ENCODE data around the gene DCK. TPM values are rescaled to one million over a fixed set of nuclear protein-coding genes. Genes with fewer than 3 reads are reported as not detected.

Gene DCK
- total RNA-seq, 1 experiment from 2014 or later: 12.9 TPM

- intact Hi-C loops (cut with micrococcal nuclease; ENCODE audit: unreplicated experiment): loop anchor here (5.0 kb wide), 1 partner anchor 404 kb away; no protein-coding TSS in a partner anchor
- Mint-ChIP-seq H3K9me3 (ENCODE audit: low read depth, unreplicated experiment) (peaks cover 3% of the 10 kb centered on the region), H3K4me1 (ENCODE audit: low read depth, unreplicated experiment) (peaks cover 10% of the 10 kb centered on the region), H3K36me3 (ENCODE audit: insufficient read depth, unreplicated experiment) (no peaks in the 10 kb centered on the region), H3K27me3 (ENCODE audit: unreplicated experiment) (no peaks in the 10 kb centered on the region), H3K27ac (ENCODE audit: unreplicated experiment) (no peak overlapping the region), H3K4me3 (ENCODE audit: low read depth, unreplicated experiment) (no peak overlapping the region)
- no peak for TF ChIP-seq CTCF (IDR thresholded peaks at IDR 0.05; ENCODE audit: unreplicated experiment)
- no peak for DNase-seq
- BruUV-seq (replicated peaks): no TSS peak
- CTCF ChIA-PET: no interaction called here
These were observed 12.9 kb downstream of the DCK start for GRCh38 chr4:71006203-71006907.

GRCh38 chr4:71008196-71008595 is 14.7 kb downstream of the DCK start:
- Mint-ChIP-seq H3K27me3 (ENCODE audit: unreplicated experiment) (no peaks in the 10 kb centered on the region), H3K36me3 (ENCODE audit: insufficient read depth, unreplicated experiment) (peaks cover 4% of the 10 kb centered on the region), H3K4me1 (ENCODE audit: low read depth, unreplicated experiment) (peaks cover 9% of the 10 kb centered on the region), H3K27ac (ENCODE audit: unreplicated experiment) (no peak overlapping the region), H3K9me3 (ENCODE audit: low read depth, unreplicated experiment) (peaks cover 2% of the 10 kb centered on the region), H3K4me3 (ENCODE audit: low read depth, unreplicated experiment) (no peak overlapping the region)
- no peak for TF ChIP-seq CTCF (IDR thresholded peaks at IDR 0.05; ENCODE audit: unreplicated experiment)
- DNase-seq: no peak
- intact Hi-C loops (cut with micrococcal nuclease; ENCODE audit: unreplicated experiment): loop anchor here (5.0 kb wide), 1 partner anchor 406 kb away; no protein-coding TSS in a partner anchor
- CTCF ChIA-PET: no interaction called here
- no TSS peak for BruUV-seq (replicated peaks)

- peaks cover 2% of the 10 kb centered on the region for H3K9me3 Mint-ChIP-seq (ENCODE audit: low read depth, unreplicated experiment)
- peaks cover 4% of the 10 kb centered on the region for H3K36me3 Mint-ChIP-seq (ENCODE audit: insufficient read depth, unreplicated experiment)
- H3K4me3 Mint-ChIP-seq (ENCODE audit: low read depth, unreplicated experiment): no peak overlapping the region
- no TSS peak for BruUV-seq (replicated peaks)
- no peaks in the 10 kb centered on the region for H3K27me3 Mint-ChIP-seq (ENCODE audit: unreplicated experiment)
- intact Hi-C loops (cut with micrococcal nuclease; ENCODE audit: unreplicated experiment): loop anchor here (5.0 kb wide), 1 partner anchor 407 kb away; no protein-coding TSS in a partner anchor
- no peak overlapping the region for H3K27ac Mint-ChIP-seq (ENCODE audit: unreplicated experiment)
- peaks cover under 1% of the 10 kb centered on the region for H3K4me1 Mint-ChIP-seq (ENCODE audit: low read depth, unreplicated experiment)
- no peak for TF ChIP-seq CTCF (IDR thresholded peaks at IDR 0.05; ENCODE audit: unreplicated experiment)
- CTCF ChIA-PET: no interaction called here
- DNase-seq: no peak
These were observed 15.6 kb downstream of the DCK start for GRCh38 chr4:71009086-71009485.

GRCh38 chr4:71009890-71010588 is 16.6 kb downstream of the DCK start:
- Mint-ChIP-seq H3K27ac (ENCODE audit: unreplicated experiment) (no peak overlapping the region), H3K4me1 (ENCODE audit: low read depth, unreplicated experiment) (no peaks in the 10 kb centered on the region), H3K4me3 (ENCODE audit: low read depth, unreplicated experiment) (no peak overlapping the region), H3K27me3 (ENCODE audit: unreplicated experiment) (no peaks in the 10 kb centered on the region), H3K9me3 (ENCODE audit: low read depth, unreplicated experiment) (peaks cover 5% of the 10 kb centered on the region), H3K36me3 (ENCODE audit: insufficient read depth, unreplicated experiment) (peaks cover 4% of the 10 kb centered on the region)
- TF ChIP-seq CTCF (IDR thresholded peaks at IDR 0.05; ENCODE audit: unreplicated experiment): peak; percentile 15
- BruUV-seq (replicated peaks): no TSS peak
- DNase-seq: no peak
- CTCF ChIA-PET: interaction anchor here (0.5 to 1.0 kb wide), 14 partner anchors 8 to 804 kb away, joined by 3 to 6 read pairs (median 3); partner anchors contain the start of genes DCK and MOB1B
- intact Hi-C loops (cut with micrococcal nuclease; ENCODE audit: unreplicated experiment): loop anchor here (5.0 kb wide), 2 partner anchors 358 to 408 kb away; no protein-coding TSS in a partner anchor
